ENCODE results near the gene LAMB4. TPM values are rescaled to one million over a fixed set of nuclear protein-coding genes. Genes with fewer than 3 reads are reported as not detected.

Gene LAMB4
- total RNA-seq, 2 donors from 2014 or later = 0.26 to 2.0 TPM

DNA sequence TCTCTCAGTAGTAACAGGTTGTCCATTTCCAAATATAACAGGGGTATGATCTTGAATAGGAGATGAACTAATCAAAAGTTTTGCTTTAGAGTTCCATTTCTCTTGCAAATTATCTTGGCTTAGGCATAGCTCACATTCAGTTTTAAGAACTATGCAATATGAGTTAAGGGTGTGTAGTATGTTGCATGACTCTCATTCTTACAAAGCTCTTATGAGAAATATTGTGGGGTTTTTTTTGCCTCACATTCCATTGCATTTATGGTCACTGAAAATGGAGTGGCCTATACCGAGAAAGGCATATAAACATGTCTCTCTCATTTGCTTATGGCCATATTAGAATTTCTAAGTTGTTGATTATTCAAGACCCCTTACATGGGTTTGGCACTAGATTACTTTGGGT, 78.7 kb downstream of the LAMB4 start:
- ATAC-seq (no peak), DNase-seq (no peak)
- Histone ChIP-seq H3K36me3 (replicated peaks in 1 of 2; ENCODE audit: insufficient read depth in 1 of 2, low read depth in 2 of 2) (no peaks in the 10 kb centered on the region), H3K27me3 (no peaks in the 10 kb centered on the region), H3K9me3 (no peaks in the 10 kb centered on the region), H3K27ac (no peak overlapping the region), H3K4me3 (no peak overlapping the region), H3K4me1 (no peaks in the 10 kb centered on the region)
- intact Hi-C loops (cut with DNase I) = no loop called here
- TF ChIP-seq, protein P1, sequence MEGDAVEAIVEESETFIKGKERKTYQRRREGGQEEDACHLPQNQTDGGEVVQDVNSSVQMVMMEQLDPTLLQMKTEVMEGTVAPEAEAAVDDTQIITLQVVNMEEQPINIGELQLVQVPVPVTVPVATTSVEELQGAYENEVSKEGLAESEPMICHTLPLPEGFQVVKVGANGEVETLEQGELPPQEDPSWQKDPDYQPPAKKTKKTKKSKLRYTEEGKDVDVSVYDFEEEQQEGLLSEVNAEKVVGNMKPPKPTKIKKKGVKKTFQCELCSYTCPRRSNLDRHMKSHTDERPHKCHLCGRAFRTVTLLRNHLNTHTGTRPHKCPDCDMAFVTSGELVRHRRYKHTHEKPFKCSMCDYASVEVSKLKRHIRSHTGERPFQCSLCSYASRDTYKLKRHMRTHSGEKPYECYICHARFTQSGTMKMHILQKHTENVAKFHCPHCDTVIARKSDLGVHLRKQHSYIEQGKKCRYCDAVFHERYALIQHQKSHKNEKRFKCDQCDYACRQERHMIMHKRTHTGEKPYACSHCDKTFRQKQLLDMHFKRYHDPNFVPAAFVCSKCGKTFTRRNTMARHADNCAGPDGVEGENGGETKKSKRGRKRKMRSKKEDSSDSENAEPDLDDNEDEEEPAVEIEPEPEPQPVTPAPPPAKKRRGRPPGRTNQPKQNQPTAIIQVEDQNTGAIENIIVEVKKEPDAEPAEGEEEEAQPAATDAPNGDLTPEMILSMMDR (IDR thresholded peaks at IDR 0.05) = no peak
- TF ChIP-seq POLR2A (IDR thresholded peaks at IDR 0.05) = no peak
- 83 to 86% methylated on average over 1 of the region's 1 CpG for WGBS, 2 donors

DNA sequence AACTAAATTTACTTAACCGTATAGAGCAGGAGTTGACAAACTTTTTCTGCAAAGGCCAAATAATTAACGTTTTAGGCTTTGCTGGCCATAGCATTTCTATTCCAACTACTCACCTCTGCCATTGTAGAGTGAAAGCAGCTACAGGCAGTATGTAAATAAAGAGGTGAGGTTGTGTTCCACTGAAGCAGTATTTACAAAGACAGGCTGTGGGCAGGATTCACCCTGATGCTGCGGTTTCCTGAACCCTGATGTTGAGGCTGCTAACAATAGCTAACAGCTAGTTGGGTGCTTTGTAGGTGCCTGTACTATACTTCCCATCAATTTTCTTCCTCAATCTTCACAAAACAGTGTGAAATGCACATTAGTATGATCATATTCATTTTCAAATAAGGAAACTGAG, 80.2 kb downstream of the LAMB4 start:
- H3K27ac ChIP-seq = no peak overlapping the region
- intact Hi-C loops (cut with DNase I) = no loop called here
- DNase-seq = no peak
- no peaks in the 10 kb centered on the region for H3K36me3 ChIP-seq (replicated peaks in 1 of 2; ENCODE audit: insufficient read depth in 1 of 2, low read depth in 2 of 2)
- no peak overlapping the region for H3K4me3 ChIP-seq
- 80 to 83% methylated on average over 3 of the region's 3 CpGs for WGBS, 2 donors
- H3K9me3 ChIP-seq = no peaks in the 10 kb centered on the region
- ATAC-seq = no peak
- H3K27me3 ChIP-seq = no peaks in the 10 kb centered on the region
- no peaks in the 10 kb centered on the region for H3K4me1 ChIP-seq
- no peak for TF ChIP-seq POLR2A (IDR thresholded peaks at IDR 0.05)
- TF ChIP-seq, protein P1 (IDR thresholded peaks at IDR 0.05) = no peak

DNA sequence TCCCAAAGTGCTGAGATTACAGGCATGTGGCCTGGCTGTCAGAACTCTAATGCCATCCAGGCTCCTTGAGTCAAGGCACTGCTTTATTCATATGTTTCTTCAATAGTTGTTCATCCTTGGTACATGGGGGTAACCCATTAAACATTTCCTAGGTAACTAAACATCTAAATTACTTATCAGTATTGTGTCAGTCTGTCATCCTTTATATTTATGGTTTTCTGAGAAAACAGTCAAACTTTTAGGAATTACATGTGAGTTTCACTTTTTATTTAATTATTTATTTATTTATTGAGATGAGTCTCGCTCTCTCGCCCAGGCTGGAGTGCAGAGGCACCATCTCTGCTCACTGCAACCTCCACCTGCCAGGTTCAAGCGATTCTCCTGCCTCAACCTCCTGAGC, 81.7 kb downstream of the LAMB4 start:
- TF ChIP-seq, protein P1 (IDR thresholded peaks at IDR 0.05) = no peak
- TF ChIP-seq POLR2A (IDR thresholded peaks at IDR 0.05) = no peak
- intact Hi-C loops (cut with DNase I) = no loop called here

DNA sequence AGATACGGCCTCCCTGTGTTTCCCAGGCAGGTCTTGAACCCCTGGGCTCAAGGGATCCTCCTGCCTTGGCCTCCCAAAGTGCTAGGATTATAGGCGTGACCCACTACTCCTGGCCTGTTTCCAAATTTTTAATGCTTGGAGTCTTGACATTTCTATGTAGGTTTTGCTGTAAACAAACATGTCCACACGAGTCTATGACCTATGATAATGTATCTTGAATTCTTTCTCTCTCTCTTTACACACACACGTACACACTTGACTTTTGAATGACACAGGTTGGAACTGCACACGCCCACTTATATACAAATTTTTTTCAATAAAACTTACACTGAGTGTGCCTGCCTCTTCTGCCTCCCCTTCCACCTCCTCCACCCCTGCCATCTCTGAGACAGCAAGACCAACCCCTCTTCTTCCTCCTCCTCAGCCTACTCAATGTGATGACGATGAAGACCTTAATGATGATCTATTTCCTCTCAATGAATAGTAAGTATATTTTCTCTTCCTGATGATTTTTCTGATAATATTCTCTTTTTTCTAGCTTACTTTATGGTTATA, 83.1 kb downstream of the LAMB4 start:
- no peak for ATAC-seq
- TF ChIP-seq, protein P1 (IDR thresholded peaks at IDR 0.05) = no peak
- no peak for TF ChIP-seq POLR2A (IDR thresholded peaks at IDR 0.05)
- DNase-seq = no peak

More for the DNA sequence above, 81.7 kb downstream of the LAMB4 start:
- Histone ChIP-seq H3K4me1 (no peaks in the 10 kb centered on the region), H3K9me3 (no peaks in the 10 kb centered on the region), H3K4me3 (no peak overlapping the region), H3K36me3 (replicated peaks in 1 of 2; ENCODE audit: insufficient read depth in 1 of 2, low read depth in 2 of 2) (no peaks in the 10 kb centered on the region), H3K27ac (no peak overlapping the region), H3K27me3 (no peaks in the 10 kb centered on the region)
- 95 to 100% methylated on average over 3 of the region's 3 CpGs for WGBS, 2 donors
- DNase-seq (no peak), ATAC-seq (no peak)

DNA sequence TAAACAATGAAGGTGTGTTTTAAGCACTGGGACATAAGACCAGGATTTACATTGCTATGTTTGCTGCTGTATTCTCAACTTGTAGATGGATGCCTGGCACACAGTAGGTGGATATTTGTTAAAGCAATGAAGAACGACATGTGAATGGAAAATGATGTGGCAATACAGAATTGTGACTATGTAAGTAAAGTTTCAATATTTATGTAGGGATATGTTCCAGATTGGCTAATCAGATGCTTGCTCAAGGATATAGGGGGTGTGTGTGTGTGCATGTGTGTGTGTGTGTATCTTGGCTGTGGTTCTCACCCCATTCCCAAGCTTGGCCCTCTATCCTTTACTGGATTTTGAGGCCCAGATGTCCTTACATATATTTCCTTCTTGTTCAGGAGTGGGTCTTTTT, 84.5 kb downstream of the LAMB4 start:
- no peak for TF ChIP-seq POLR2A (IDR thresholded peaks at IDR 0.05)
- TF ChIP-seq, protein P1 (IDR thresholded peaks at IDR 0.05) = no peak
- Histone ChIP-seq H3K4me1 (no peaks in the 10 kb centered on the region), H3K36me3 (replicated peaks in 1 of 2; ENCODE audit: insufficient read depth in 1 of 2, low read depth in 2 of 2) (no peaks in the 10 kb centered on the region), H3K4me3 (no peak overlapping the region), H3K9me3 (no peaks in the 10 kb centered on the region), H3K27ac (no peak overlapping the region), H3K27me3 (no peaks in the 10 kb centered on the region)
- ATAC-seq = no peak
- WGBS, 2 donors = 26 to 50% methylated on average over 1 of the region's 1 CpG
- DNase-seq = no peak
- intact Hi-C loops (cut with DNase I) = no loop called here

More for the DNA sequence above, 83.1 kb downstream of the LAMB4 start:
- Histone ChIP-seq H3K4me1 (no peaks in the 10 kb centered on the region), H3K27ac (no peak overlapping the region), H3K9me3 (no peaks in the 10 kb centered on the region), H3K27me3 (no peaks in the 10 kb centered on the region), H3K4me3 (no peak overlapping the region), H3K36me3 (replicated peaks in 1 of 2; ENCODE audit: insufficient read depth in 1 of 2, low read depth in 2 of 2) (no peaks in the 10 kb centered on the region)
- intact Hi-C loops (cut with DNase I) = no loop called here
- 79 to 80% methylated on average over 6 of the region's 6 CpGs for WGBS, 2 donors

Data from body of pancreas (tissue), 4 donors.